HepG2 (cell line): Measurements from ENCODE around the gene HES2. TPM values are rescaled to one million over a fixed set of nuclear protein-coding genes. Genes with fewer than 3 reads are reported as not detected.

Experiments
- AKAP8 ChIP-seq: sonication (generic); formaldehyde crosslinking; IDR thresholded peaks from 2 replicates; pipeline ENCODE4 v1.5.1; 2020; ENCODE audit warnings: mild to moderate bottlenecking, missing genetic modification reagents
- CEBPG ChIP-seq: IDR thresholded peaks from 2 replicates; pipeline ENCODE4 v1.6.1; 2016
- HOXA3 ChIP-seq: sonication (generic); formaldehyde crosslinking; IDR thresholded peaks from 2 replicates; pipeline ENCODE4 v1.5.0; 2020; ENCODE audit warnings: missing genetic modification reagents
- KLF9 ChIP-seq: IDR thresholded peaks from 2 replicates; pipeline ENCODE4 v1.6.1; 2016; ENCODE audit warnings: low read depth
- LCORL ChIP-seq, 2 experiments: fragments of 450-650 bp in 1 of 2; sonication (generic) in 1 of 2; formaldehyde crosslinking in 1 of 2; IDR thresholded peaks; 2 replicates each; pipeline versions ENCODE4 v1.5.0 to v1.6.1; 2017 to 2020; ENCODE audit warnings: antibody characterized with exemption in 1 of 2, missing genetic modification reagents in 1 of 2
- MEF2D ChIP-seq: sonication (generic); formaldehyde crosslinking; IDR thresholded peaks from 2 replicates; pipeline ENCODE4 v1.5.1; 2020; ENCODE audit warnings: mild to moderate bottlenecking, missing genetic modification reagents
- MEIS1 ChIP-seq: sonication (generic); formaldehyde crosslinking; IDR thresholded peaks from 2 replicates; pipeline ENCODE4 v1.9.0; 2021; ENCODE audit warnings: mild to moderate bottlenecking, missing genetic modification reagents, moderate library complexity, borderline replicate concordance
- MIER3 ChIP-seq: IDR thresholded peaks from 2 replicates; pipeline ENCODE4 v1.6.1; 2016; ENCODE audit warnings: missing compliant biosample characterization, borderline replicate concordance
- MYC ChIP-seq: sonication (generic); formaldehyde crosslinking; IDR thresholded peaks from 2 replicates; pipeline ENCODE4 v1.9.0; 2021; ENCODE audit warnings: missing genetic modification reagents, borderline replicate concordance
- NR2F1 ChIP-seq, 2 experiments: fragments of 450-650 bp in 1 of 2; formaldehyde crosslinking in 1 of 2; IDR thresholded peaks; 2 replicates each; pipeline versions ENCODE4 v1.5.0 to v1.6.1; 2016 to 2020; ENCODE audit warnings: mild to moderate bottlenecking in 1 of 2, missing compliant biosample characterization in 1 of 2, missing genetic modification reagents in 1 of 2, moderate library complexity in 1 of 2
- RXRA ChIP-seq: sonication (generic); formaldehyde crosslinking; IDR thresholded peaks from 2 replicates; pipeline ENCODE4 v1.5.1; 2020; ENCODE audit warnings: missing genetic modification reagents
- SALL1 ChIP-seq: sonication (generic); formaldehyde crosslinking; IDR thresholded peaks from 2 replicates; pipeline ENCODE4 v1.8.0; 2022; ENCODE audit warnings: mild to moderate bottlenecking, missing genetic modification reagents
- SAP130 ChIP-seq: IDR thresholded peaks from 2 replicates; pipeline ENCODE4 v1.6.1; 2016; ENCODE audit warnings: low read depth
- SOX5 ChIP-seq: IDR thresholded peaks from 2 replicates; pipeline ENCODE4 v1.6.1; 2016; ENCODE audit warnings: borderline replicate concordance
- SPEN ChIP-seq: sonication (generic); formaldehyde crosslinking; IDR thresholded peaks from 2 replicates; pipeline ENCODE4 v1.5.1; 2020; ENCODE audit warnings: low read depth, mild to moderate bottlenecking, missing genetic modification reagents
- TARDBP ChIP-seq: sonication (generic); formaldehyde crosslinking; IDR thresholded peaks from 2 replicates; pipeline ENCODE4 v1.8.0; 2022; ENCODE audit warnings: mild to moderate bottlenecking, missing genetic modification reagents
- ZBTB38 ChIP-seq: sonication (generic); formaldehyde crosslinking; IDR thresholded peaks from 2 replicates; pipeline ENCODE4 v1.5.1; 2020; ENCODE audit warnings: mild to moderate bottlenecking, missing genetic modification reagents
- polyA plus RNA-seq, 8 experiments: library from polyadenylated mRNA; depleted of rRNA in 3 of 8; stranded (reverse) in 7 of 8; unstranded in 1 of 8; fragments of >200 nt; fragmentation: Illumina TruSeq in 4 of 8; extraction: Trizol in 4 of 8; gene quantifications; 2 replicates each; pipeline versions ENCODE4 v1.2.1 to v1.2.3, GENCODE V29; 2011 to 2016; ENCODE audit warnings: low read depth in 4 of 8, missing spikeins in 1 of 8, mixed read lengths in 1 of 8; ENCODE audit not compliant: insufficient read depth in 1 of 8
- total RNA-seq, 5 experiments: library from RNA; depleted of rRNA; stranded (reverse); fragments of >200 nt; fragmentation: Illumina TruSeq; extraction: Trizol; gene quantifications; 2 replicates each; pipeline ENCODE4 v1.2.3, GENCODE V29; 2016; ENCODE audit warnings: low read depth in 1 of 5
- TF ChIP-seq, protein P1 (sequence below): sonication (generic); formaldehyde crosslinking; IDR thresholded peaks from 2 replicates; pipeline ENCODE4 v1.5.0; 2020; ENCODE audit warnings: mild to moderate bottlenecking, missing genetic modification reagents, moderate library complexity
- TF ChIP-seq, protein P2 (sequence below): IDR thresholded peaks from 2 replicates; pipeline ENCODE4 v1.6.1; 2016; ENCODE audit warnings: low read depth, control low read depth
- TF ChIP-seq, protein P3 (sequence below): sonication (generic); formaldehyde crosslinking; IDR thresholded peaks from 2 replicates; pipeline ENCODE4 v1.5.0; 2020; ENCODE audit warnings: mild to moderate bottlenecking, missing genetic modification reagents
- TF ChIP-seq, protein P4 (sequence below), 2 experiments: sonication (generic) in 1 of 2; formaldehyde crosslinking in 1 of 2; IDR thresholded peaks; 2 replicates each; pipeline versions ENCODE4 v1.4.0 to v1.6.1; 2018 to 2020; ENCODE audit warnings: missing genetic modification reagents in 2 of 2, borderline replicate concordance in 1 of 2, low read depth in 1 of 2, mild to moderate bottlenecking in 1 of 2, missing biosample characterization in 1 of 2
- TF ChIP-seq, protein P5 (sequence below): sonication (generic); formaldehyde crosslinking; IDR thresholded peaks from 2 replicates; pipeline ENCODE4 v1.8.1; 2023; ENCODE audit warnings: mild to moderate bottlenecking, missing genetic modification reagents, borderline replicate concordance

HES2 gene
- total and polyA plus RNA-seq, 2 of the 13 experiments (the other 11 are each of a cell fraction or from before 2014, with no cell fraction given), result 0.11 to 0.17 TPM

DNA sequence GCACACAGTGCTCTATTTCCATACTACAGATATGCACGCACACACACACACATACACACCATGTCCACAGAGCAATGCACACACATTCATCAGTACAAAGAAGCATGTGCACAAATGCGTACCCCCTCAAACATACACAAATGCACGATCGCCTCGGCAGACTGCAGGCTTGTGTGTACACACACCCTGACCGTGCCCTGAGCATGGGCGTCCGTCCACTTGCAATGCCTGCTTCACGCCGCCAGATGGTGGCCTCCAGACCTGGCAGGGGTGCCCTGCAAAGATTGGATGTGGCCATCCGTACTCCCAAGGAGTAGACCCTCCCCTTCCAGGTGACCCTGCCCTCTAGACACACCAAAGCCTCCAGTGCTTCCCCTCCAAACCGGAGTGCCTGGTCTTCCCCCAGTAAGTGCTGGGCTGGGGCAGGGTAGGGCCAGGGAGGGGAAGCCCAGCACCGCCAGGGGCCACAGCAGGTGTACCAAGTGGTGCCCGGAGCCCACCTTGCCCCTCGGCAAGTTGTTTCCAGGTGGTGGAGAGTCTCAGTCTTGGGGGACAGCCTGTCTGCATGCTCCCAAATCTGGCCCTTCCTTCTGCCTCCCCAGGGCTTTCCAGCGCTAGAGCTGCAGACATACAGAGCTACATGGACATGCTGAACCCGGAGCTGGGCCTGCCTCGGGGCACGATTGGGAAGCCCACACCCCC, 25.5 kb upstream of the HES2 start (continued):
- TF ChIP-seq SOX5 (CRISPR knock-in tag), result peak; percentile 18; the same call in 1 of the 2 replicates
- TF ChIP-seq HOXA3 (CRISPR knock-in tag), result peak; percentile 60
- no peak for TF ChIP-seq MEIS1
- TF ChIP-seq, protein P1, sequence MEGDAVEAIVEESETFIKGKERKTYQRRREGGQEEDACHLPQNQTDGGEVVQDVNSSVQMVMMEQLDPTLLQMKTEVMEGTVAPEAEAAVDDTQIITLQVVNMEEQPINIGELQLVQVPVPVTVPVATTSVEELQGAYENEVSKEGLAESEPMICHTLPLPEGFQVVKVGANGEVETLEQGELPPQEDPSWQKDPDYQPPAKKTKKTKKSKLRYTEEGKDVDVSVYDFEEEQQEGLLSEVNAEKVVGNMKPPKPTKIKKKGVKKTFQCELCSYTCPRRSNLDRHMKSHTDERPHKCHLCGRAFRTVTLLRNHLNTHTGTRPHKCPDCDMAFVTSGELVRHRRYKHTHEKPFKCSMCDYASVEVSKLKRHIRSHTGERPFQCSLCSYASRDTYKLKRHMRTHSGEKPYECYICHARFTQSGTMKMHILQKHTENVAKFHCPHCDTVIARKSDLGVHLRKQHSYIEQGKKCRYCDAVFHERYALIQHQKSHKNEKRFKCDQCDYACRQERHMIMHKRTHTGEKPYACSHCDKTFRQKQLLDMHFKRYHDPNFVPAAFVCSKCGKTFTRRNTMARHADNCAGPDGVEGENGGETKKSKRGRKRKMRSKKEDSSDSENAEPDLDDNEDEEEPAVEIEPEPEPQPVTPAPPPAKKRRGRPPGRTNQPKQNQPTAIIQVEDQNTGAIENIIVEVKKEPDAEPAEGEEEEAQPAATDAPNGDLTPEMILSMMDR (CRISPR knock-in tag), result peak; percentile 96
- TF ChIP-seq LCORL (IDR thresholded peaks at IDR 0.05), result no peak
- TF ChIP-seq LCORL (CRISPR knock-in tag; IDR thresholded peaks at IDR 0.05), result 0 out of 2 replicates have a peak, but pooled peaks have one; percentile 22
- TF ChIP-seq, protein P2, sequence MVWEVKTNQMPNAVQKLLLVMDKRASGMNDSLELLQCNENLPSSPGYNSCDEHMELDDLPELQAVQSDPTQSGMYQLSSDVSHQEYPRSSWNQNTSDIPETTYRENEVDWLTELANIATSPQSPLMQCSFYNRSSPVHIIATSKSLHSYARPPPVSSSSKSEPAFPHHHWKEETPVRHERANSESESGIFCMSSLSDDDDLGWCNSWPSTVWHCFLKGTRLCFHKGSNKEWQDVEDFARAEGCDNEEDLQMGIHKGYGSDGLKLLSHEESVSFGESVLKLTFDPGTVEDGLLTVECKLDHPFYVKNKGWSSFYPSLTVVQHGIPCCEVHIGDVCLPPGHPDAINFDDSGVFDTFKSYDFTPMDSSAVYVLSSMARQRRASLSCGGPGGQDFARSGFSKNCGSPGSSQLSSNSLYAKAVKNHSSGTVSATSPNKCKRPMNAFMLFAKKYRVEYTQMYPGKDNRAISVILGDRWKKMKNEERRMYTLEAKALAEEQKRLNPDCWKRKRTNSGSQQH (CRISPR knock-in tag), result 0 out of 2 replicates have a peak, but pooled peaks have one; percentile 41
- TF ChIP-seq ZBTB38, result peak; percentile 58; the same call in 1 of the 2 replicates
- TF ChIP-seq, protein P3, sequence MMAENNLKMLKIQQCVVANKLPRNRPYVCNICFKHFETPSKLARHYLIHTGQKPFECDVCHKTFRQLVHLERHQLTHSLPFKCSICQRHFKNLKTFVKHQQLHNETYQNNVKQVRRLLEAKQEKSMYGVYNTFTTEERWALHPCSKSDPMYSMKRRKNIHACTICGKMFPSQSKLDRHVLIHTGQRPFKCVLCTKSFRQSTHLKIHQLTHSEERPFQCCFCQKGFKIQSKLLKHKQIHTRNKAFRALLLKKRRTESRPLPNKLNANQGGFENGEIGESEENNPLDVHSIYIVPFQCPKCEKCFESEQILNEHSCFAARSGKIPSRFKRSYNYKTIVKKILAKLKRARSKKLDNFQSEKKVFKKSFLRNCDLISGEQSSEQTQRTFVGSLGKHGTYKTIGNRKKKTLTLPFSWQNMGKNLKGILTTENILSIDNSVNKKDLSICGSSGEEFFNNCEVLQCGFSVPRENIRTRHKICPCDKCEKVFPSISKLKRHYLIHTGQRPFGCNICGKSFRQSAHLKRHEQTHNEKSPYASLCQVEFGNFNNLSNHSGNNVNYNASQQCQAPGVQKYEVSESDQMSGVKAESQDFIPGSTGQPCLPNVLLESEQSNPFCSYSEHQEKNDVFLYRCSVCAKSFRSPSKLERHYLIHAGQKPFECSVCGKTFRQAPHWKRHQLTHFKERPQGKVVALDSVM, result no peak
- TF ChIP-seq RXRA (CRISPR knock-in tag), result peak; percentile 64; the same call in 1 of the 2 replicates
- 0 out of 4 replicates have a peak, but pooled peaks of 1 of the 2 experiments have one; percentile 28 for TF ChIP-seq NR2F1 (CRISPR knock-in tag; IDR thresholded peaks at IDR 0.05)
- TF ChIP-seq AKAP8, result peak; percentile 78; the same call in 1 of the 2 replicates
- TF ChIP-seq, protein P4, sequence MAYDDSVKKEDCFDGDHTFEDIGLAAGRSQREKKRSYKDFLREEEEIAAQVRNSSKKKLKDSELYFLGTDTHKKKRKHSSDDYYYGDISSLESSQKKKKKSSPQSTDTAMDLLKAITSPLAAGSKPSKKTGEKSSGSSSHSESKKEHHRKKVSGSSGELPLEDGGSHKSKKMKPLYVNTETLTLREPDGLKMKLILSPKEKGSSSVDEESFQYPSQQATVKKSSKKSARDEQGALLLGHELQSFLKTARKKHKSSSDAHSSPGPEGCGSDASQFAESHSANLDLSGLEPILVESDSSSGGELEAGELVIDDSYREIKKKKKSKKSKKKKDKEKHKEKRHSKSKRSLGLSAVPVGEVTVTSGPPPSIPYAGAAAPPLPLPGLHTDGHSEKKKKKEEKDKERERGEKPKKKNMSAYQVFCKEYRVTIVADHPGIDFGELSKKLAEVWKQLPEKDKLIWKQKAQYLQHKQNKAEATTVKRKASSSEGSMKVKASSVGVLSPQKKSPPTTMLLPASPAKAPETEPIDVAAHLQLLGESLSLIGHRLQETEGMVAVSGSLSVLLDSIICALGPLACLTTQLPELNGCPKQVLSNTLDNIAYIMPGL (CRISPR knock-in tag; IDR thresholded peaks at IDR 0.05; ENCODE audit: borderline replicate concordance in 1 of 2, low read depth in 1 of 2), result peak; percentile 77 to 90
- peak; percentile 84 for TF ChIP-seq SAP130 (CRISPR knock-in tag)
- 0 out of 2 replicates have a peak, but pooled peaks have one; percentile 21 for TF ChIP-seq KLF9
- peak; percentile 6; the same call in 1 of the 2 replicates for TF ChIP-seq CEBPG (CRISPR knock-in tag)
- TF ChIP-seq MEF2D (CRISPR knock-in tag), result 0 out of 2 replicates have a peak, but pooled peaks have one; percentile 14
- TF ChIP-seq SPEN (CRISPR knock-in tag), result peak; percentile 73
- TF ChIP-seq MIER3, result peak; percentile 36; the same call in 1 of the 2 replicates
- 0 out of 2 replicates have a peak, but pooled peaks have one; percentile 23 for TF ChIP-seq TARDBP (CRISPR knock-in tag)
- TF ChIP-seq SALL1, result peak; percentile 62
- TF ChIP-seq, protein P5, sequence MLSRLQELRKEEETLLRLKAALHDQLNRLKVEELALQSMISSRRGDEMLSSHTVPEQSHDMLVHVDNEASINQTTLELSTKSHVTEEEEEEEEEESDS (CRISPR knock-in tag), result no peak
- peak; percentile 67; the same call in 1 of the 2 replicates for TF ChIP-seq MYC (CRISPR knock-in tag)
